NCI-H82 (cell line): ENCODE results near the gene ITLN2.
"Not testable (repeated sequence)": the region's sequence is repeated elsewhere in the genome, so short reads cannot be mapped to it uniquely, and the experiment has no call there.

Experiments used
- DNase-seq: peaks from one replicate; lab custom pipeline; 2025; lab: John Stamatoyannopoulos, UW

The ITLN2 gene

DNA sequence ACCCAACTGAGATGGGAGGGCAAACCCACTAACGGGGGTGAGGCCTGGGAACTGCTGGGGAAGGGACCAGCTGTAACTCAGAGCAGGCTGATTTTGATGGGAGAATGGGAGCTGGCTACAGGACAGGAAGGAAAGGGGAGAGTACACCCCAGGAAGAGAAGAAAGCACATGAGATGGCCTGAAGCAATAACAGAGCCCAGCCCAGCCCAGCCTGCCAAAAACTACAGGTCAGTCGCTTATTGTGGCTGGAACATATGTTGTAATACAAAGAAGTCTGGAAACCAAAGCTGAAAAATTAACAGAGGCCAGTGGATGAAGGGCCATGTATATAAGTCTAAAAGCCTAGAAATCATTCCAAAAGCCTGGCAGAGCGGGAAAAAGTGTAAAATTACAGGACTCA lies 1.6 kb downstream of the ITLN2 start:
- no peak for DNase-seq

DNA sequence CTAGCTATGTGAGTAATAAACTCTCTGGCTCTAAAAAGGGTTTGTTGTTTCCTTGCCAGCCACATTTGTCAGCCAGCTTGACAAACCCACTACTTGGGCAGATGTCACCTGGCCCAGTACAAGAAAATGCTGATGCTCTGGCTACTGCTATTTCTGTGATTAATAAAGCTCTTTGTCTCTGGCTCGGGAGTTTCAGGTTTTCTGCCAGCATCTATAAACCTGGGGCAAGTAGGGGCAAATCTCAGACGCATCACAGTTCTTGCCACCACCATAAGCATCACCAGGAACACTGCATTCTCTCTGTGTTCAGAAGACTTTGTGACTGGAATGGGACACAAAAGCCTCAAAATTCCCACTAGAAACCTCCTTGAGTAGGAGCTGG lies 2.5 kb downstream of the ITLN2 start:
- DNase-seq = no peak

GRCh38 chr1:160951443-160952128 lies 3.0 kb downstream of the ITLN2 start:
- peak; percentile 91 for DNase-seq

GRCh38 chr1:160950657-160951056 lies 4.0 kb downstream of the ITLN2 start:
- DNase-seq = no peak

GRCh38 chr1:160949881-160950280 lies 4.7 kb downstream of the ITLN2 start:
- no peak for DNase-seq

DNA sequence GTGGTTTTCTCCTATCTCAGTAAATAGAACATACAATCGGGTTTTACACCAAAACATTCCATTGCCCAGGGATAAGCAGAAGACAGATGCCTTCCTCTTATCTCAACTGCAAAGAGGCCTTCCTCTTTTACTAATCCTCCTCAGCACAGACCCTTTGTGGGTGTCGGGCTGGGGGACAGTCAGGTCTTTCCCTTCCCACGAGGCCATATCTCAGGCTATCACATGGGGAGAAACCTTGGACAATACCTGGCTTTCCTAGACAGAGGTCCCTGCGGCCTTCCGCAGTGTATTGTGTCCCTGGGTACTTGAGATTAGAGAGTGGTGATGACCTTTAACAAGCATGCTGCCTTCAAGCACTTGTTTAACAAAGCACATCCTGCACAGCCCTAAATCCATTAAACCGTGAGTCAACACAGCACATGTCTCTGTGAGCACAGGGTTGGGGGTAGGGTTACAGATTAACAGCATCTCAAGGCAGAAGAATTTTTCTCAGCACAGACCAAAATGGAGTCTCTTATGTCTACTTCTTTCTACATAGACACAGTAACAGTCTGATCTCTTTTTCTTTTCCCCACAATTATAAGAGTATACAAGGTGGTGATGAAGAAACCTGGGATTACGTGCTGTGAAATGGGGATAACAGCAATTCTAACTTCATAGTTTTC lies 5.3 kb downstream of the ITLN2 start:
- peak; percentile 79 for DNase-seq

DNA sequence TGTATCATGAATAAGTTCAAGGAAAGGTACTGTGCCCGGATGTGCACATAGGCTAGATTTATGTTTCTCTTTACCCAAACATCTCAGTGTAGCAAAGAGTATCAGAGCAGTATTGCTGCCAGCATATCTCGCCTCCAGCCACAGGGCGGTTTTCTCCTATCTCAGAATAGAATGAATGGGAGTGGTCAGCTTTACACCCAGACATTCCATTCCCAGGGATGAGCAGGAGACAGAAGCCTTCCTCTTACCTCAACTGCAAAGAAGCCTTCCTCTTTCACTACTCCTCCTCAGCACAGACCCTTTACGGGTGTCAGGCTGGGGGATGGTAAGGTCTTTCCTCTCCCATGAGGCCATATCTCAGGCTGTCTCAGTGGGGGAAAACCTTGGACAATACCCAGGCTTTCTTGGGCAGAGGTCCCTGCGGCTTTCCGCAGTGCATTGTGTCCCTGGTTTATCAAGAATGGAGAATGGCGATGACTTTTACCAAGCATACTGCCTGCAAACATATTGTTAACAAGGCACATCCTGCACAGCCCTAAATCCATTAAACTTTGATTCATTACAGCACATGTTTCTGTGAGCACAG lies 7.3 kb downstream of the ITLN2 start:
- not testable (repeated sequence) for DNase-seq

DNA sequence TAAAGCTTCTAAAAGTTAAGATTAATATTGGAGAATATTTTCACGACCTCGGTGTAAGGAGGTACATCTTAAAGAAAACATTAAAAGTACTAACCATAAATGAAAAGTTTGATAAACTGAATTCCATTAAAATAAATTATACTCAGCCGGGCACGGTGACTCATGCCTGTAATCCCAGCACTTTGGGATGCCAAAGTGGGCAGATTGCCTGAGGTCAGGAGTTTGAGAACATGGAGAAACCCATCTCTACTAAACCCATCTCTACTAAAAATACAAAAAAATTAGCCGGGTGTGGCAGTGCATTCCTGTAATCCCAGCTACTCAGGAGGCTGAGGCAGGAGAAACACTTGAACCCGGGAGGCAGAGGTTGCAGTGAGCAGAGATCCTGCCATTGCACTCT lies 8.7 kb downstream of the ITLN2 start:
- DNase-seq = not testable (repeated sequence)

DNA sequence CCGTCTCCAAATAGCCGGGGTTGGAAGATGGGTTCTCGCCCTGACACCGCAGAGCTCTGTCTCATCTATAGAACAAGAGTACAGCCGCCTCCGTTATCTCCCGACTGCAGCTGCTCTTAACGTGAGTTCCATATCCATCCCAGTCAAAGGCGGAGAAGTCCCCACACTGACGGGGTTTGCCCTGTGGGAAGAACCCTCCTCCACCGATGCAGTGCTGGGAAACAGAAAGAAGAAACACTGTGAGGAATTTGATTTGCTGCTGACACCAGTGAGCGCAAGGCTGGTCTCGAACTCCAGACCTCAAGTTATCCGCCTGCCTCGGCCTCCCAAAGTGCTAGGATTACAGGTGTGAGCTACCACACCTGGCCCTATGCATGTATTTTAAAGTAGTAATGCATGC lies 9.5 kb downstream of the ITLN2 start:
- no peak for DNase-seq

DNA sequence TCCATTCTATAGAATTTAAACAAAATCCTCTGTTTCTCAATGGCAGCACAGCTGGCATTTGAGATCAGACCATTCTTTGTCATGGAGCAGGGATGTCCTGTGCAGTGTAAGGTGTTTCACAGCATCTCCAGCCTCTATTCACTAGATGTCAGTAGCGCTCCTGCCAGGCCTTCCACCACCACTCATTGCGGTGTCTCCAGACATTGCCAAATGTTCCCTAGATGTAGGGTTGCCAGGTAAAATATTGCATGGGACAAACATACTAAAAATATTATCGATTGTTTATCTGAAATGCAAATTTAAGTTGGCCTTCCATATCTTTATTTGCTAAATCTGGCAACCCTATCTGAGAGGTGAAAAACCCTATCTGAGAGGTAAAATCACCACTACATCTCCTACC lies 11.7 kb downstream of the ITLN2 start:
- peak; percentile 52 for DNase-seq

- peak; percentile 12 for DNase-seq
These were observed 17.9 kb downstream of the ITLN2 start for GRCh38 chr1:160936666-160937065.

GRCh38 chr1:160935527-160936258 lies 18.9 kb downstream of the ITLN2 start:
- peak; percentile 67 for DNase-seq

- not testable (repeated sequence) for DNase-seq
These were observed 21.3 kb downstream of the ITLN2 start for GRCh38 chr1:160933305-160933704.

GRCh38 chr1:160925652-160926244 lies 28.9 kb downstream of the ITLN2 start:
- no peak for DNase-seq

DNA sequence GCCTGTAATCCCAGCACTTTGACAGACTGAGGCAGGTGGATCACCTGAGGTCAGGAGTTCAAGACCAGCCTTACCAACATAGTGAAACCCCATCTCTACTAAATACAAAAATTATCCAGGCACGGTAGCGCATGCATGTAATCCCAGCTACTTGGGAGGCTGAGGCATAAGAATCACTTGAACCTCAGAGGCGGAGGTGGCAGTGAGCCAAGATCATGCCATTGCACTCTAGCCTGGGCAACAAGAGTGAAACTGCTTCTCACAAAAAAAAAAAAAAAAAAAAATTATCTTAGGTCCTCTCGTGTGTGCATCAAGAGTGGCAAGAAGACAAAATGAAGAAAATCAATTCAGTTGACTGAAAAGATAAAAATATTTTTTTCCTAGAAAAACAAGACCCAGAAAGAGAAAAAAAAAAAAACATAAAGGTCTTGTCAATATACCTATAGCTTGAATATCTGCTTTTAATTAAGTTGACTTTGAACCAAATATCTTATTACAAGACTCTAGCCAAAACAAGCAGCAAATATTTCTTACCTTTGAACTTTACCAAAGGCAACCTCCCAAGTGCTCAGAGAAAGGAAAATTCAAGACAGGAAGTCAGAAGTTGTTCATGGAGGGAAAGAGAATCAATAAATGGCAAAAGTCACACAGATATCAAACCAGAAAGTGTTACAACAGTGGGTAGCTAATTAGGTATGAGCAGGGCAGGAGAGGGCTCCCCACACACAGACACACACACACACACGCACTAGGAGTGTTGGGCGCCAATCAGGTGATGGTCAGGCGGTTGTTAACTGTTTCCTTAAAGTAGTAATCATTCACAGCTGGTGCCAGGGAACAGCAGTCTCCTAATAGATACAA lies 29.6 kb downstream of the ITLN2 start:
- no peak for DNase-seq

GRCh38 chr1:160916666-160917065 lies 37.9 kb downstream of the ITLN2 start:
- DNase-seq = no peak

- peak; percentile 90 for DNase-seq
These were observed 41.4 kb downstream of the ITLN2 start for GRCh38 chr1:160913229-160913628.

- peak; percentile 90 for DNase-seq
These were observed 42.7 kb downstream of the ITLN2 start for GRCh38 chr1:160911925-160912324.

GRCh38 chr1:160911441-160911840 lies 43.2 kb downstream of the ITLN2 start:
- DNase-seq = peak; percentile 64

DNA sequence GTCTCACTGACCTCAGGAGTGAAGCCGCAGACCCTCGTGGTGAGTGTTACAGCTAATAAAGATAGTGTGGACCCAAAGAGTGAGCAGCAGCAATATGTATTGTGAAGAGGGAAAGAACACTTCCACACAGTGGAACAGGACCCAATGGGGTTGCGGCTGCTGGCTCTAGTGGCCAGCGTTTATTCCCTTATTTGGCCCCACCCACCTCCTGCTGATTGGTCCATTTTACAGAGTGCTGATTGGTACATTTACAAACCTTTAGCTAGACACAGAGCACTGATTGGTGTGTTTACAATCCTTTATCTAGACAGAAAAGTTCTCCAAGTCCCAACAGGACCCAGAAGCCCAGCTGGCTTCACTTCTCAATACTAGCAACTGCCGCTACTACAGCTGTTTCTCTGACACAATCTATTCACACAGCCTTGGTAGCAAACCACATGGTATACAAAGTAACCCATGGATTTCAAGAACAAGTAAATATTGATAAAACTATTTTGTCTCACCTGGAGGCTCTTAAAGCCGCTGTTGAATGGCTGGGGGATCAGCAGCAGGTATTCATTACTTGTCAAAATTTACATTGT lies 44.3 kb downstream of the ITLN2 start:
- DNase-seq = no peak

DNA sequence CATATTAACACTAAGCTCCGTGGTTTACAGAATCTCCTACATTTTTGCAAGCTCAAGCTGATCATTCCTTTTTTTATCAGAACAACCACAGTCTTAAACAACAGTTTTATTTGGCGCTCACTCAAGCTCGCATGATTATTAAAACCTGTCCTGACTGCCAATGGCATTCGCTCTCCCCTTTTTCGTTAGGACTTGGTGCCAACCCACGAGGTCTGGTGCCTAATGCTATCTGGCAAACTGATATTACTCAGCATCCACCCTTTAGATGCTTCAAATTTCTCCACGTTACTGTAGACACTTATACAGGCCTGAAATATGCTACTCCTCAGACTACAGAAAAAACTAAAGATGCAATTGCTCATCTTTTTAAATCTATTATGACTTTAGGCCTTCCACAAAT lies 46.6 kb downstream of the ITLN2 start:
- no peak for DNase-seq
